DND-41 (cell line): ENCODE measurements around the gene PRTFDC1.
A peak's percentile ranks its signal among the peaks of the same experiment; 100 is the strongest.

Source experiments
- ATAC-seq: fragments of 200-7000 bp; cut with Tn5 transposase; 3 replicates; pipeline ENCODE4 v1.9.1; 2021; ENCODE audit warnings: low read depth; ENCODE audit not compliant: insufficient read depth
- DNase-seq: peaks from one replicate; pipeline ENCODE4 v3.0.0-alpha.2; 2020
- H2AFZ ChIP-seq: 2 replicates; pipeline ENCODE4 v1.6.0; 2012; ENCODE audit warnings: low read depth, low read length
- H3K27ac ChIP-seq: 2 replicates; pipeline ENCODE4 v1.5.1; 2012; ENCODE audit warnings: low read length, inconsistent platforms
- H3K27me3 ChIP-seq: fragments of 200-600 bp; sonication (generic); 2 replicates; pipeline ENCODE4 v1.6.0; 2012; ENCODE audit warnings: low read length, mild to moderate bottlenecking, inconsistent platforms; ENCODE audit not compliant: insufficient read depth, poor library complexity
- H3K36me3 ChIP-seq: 2 replicates; pipeline ENCODE4 v1.5.1; 2012; ENCODE audit warnings: low read length, inconsistent platforms; ENCODE audit not compliant: insufficient read depth
- H3K4me1 ChIP-seq: 2 replicates; pipeline ENCODE4 v1.5.1; 2012; ENCODE audit warnings: mild to moderate bottlenecking, low read length; ENCODE audit not compliant: insufficient read depth
- H3K4me2 ChIP-seq: 2 replicates; pipeline ENCODE4 v1.6.0; 2012; ENCODE audit warnings: mild to moderate bottlenecking, moderate library complexity, low read length, inconsistent platforms; ENCODE audit not compliant: insufficient read depth
- H3K4me3 ChIP-seq, 2 experiments: fragments of 200-600 bp in 1 of 2; shearing (Covaris generic) in 1 of 2; 2 replicates each; pipeline ENCODE4 v1.5.1; 2012 to 2016; ENCODE audit warnings: inconsistent platforms in 2 of 2, low read length in 2 of 2, mild to moderate bottlenecking in 2 of 2, low read depth in 1 of 2, moderate library complexity in 1 of 2
- H3K79me2 ChIP-seq: 2 replicates; pipeline ENCODE4 v1.6.0; 2012; ENCODE audit warnings: low read length, inconsistent platforms; ENCODE audit not compliant: insufficient read depth
- H3K9ac ChIP-seq: 2 replicates; pipeline ENCODE4 v1.6.0; 2012; ENCODE audit warnings: low read depth, mild to moderate bottlenecking, inconsistent platforms, low read length, moderate library complexity
- H3K9me3 ChIP-seq: 2 replicates; pipeline ENCODE4 v1.5.1; 2012; ENCODE audit warnings: low read length, moderate library complexity, mild to moderate bottlenecking, inconsistent platforms; ENCODE audit not compliant: insufficient read depth, severe bottlenecking
- H4K20me1 ChIP-seq: 2 replicates; pipeline ENCODE4 v1.6.0; 2012; ENCODE audit warnings: low read length; ENCODE audit not compliant: insufficient read depth
- EZH2 ChIP-seq: IDR thresholded peaks from 3 replicates; pipeline ENCODE4 v1.6.1; 2012; ENCODE audit warnings: borderline replicate concordance, low read depth, mild to moderate bottlenecking, moderate library complexity, low read length, inconsistent platforms; ENCODE audit not compliant: severe bottlenecking
- TF ChIP-seq, protein P1 (sequence below): IDR thresholded peaks from 2 replicates; pipeline ENCODE4 v1.5.1; 2012; ENCODE audit warnings: borderline replicate concordance, low read length, moderate library complexity, mild to moderate bottlenecking; ENCODE audit not compliant: poor library complexity, severe bottlenecking; ENCODE audit errors: extremely low read depth

The PRTFDC1 gene

DNA sequence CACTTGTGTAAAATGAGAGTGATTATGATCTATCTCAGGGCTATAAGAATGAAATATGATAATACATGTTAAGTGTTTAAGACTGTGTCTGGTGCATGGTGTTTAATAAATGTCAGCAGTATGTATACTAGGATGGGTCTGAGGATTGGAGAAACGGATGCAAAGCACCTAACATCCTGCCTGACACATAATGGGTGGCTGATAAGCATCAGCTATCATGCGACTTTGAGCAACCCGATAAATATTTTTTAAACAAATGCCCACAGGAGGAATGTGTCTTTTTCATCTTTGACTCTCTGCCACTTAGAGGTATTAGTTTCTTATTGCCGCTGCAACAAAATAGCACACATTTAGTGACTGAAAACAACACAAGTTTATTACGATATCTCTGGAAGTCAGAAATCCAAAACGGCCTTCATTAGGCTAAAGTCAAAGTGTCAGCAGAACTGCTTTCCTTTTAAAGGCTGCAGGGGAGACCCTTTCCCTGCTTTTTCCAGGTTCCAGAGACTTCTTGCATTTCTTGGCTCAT, 135.5 kb downstream of the PRTFDC1 start:
- H3K79me2 ChIP-seq: no peaks in the 10 kb centered on the region
- no peak overlapping the region for H3K4me2 ChIP-seq
- no peaks in the 10 kb centered on the region for H3K36me3 ChIP-seq
- no peak overlapping the region for H2AFZ ChIP-seq
- ATAC-seq (no peak), DNase-seq (no peak)
- no peaks in the 10 kb centered on the region for H3K9me3 ChIP-seq
- no peak overlapping the region for H3K9ac ChIP-seq
- no peak overlapping the region for H3K4me3 ChIP-seq
- H3K27me3 ChIP-seq: no peaks in the 10 kb centered on the region
- H4K20me1 ChIP-seq: no peaks in the 10 kb centered on the region
- no peak overlapping the region for H3K27ac ChIP-seq
- no peaks in the 10 kb centered on the region for H3K4me1 ChIP-seq
- TF ChIP-seq EZH2: no peak

- no peaks in the 10 kb centered on the region for H3K27me3 ChIP-seq
- ATAC-seq (peak; percentile 49; the same call in 1 of the 3 replicates), DNase-seq (no peak)
- H3K9ac ChIP-seq: no peak overlapping the region
- H3K9me3 ChIP-seq: no peaks in the 10 kb centered on the region
- H3K36me3 ChIP-seq: no peaks in the 10 kb centered on the region
- no peaks in the 10 kb centered on the region for H3K79me2 ChIP-seq
- TF ChIP-seq, protein P1, sequence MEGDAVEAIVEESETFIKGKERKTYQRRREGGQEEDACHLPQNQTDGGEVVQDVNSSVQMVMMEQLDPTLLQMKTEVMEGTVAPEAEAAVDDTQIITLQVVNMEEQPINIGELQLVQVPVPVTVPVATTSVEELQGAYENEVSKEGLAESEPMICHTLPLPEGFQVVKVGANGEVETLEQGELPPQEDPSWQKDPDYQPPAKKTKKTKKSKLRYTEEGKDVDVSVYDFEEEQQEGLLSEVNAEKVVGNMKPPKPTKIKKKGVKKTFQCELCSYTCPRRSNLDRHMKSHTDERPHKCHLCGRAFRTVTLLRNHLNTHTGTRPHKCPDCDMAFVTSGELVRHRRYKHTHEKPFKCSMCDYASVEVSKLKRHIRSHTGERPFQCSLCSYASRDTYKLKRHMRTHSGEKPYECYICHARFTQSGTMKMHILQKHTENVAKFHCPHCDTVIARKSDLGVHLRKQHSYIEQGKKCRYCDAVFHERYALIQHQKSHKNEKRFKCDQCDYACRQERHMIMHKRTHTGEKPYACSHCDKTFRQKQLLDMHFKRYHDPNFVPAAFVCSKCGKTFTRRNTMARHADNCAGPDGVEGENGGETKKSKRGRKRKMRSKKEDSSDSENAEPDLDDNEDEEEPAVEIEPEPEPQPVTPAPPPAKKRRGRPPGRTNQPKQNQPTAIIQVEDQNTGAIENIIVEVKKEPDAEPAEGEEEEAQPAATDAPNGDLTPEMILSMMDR: no peak
- no peak for TF ChIP-seq EZH2
- no peak overlapping the region for H3K4me3 ChIP-seq
- H3K27ac ChIP-seq: no peak overlapping the region
- no peaks in the 10 kb centered on the region for H3K4me1 ChIP-seq
- H4K20me1 ChIP-seq: no peaks in the 10 kb centered on the region
- H3K4me2 ChIP-seq: no peak overlapping the region
- H2AFZ ChIP-seq: no peak overlapping the region
These were observed 137.7 kb downstream of the PRTFDC1 start for GRCh38 chr10:24814568-24815313.

DNA sequence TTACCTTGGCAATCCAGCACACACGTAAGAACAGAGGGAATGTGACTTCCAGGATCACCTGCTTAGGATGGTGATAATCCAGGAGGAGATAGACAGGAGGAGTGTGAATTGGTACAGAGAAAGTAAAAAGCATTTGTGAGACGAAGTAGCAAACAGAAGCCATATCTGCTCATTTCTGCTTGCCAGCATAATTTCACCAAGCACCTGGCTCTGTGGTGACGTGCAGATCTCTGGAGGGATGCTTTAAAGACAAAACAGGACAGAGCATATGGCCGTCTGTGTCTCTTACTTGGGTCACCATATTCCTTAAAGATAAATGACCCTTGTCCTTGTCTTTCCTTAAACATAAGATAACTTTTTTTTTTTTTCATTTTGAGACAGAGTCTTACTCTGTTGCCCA, 138.6 kb downstream of the PRTFDC1 start:
- H3K4me3 ChIP-seq: no peak overlapping the region
- no peaks in the 10 kb centered on the region for H3K36me3 ChIP-seq
- ATAC-seq (no peak), DNase-seq (no peak)
- H3K79me2 ChIP-seq: no peaks in the 10 kb centered on the region
- H4K20me1 ChIP-seq: no peaks in the 10 kb centered on the region
- H3K4me1 ChIP-seq: no peaks in the 10 kb centered on the region
- H3K9ac ChIP-seq: no peak overlapping the region
- H3K27me3 ChIP-seq: no peaks in the 10 kb centered on the region
- H3K9me3 ChIP-seq: no peaks in the 10 kb centered on the region
- H2AFZ ChIP-seq: no peak overlapping the region
- no peak overlapping the region for H3K4me2 ChIP-seq
- no peak for TF ChIP-seq EZH2
- TF ChIP-seq, protein P1: no peak
- no peak overlapping the region for H3K27ac ChIP-seq

DNA sequence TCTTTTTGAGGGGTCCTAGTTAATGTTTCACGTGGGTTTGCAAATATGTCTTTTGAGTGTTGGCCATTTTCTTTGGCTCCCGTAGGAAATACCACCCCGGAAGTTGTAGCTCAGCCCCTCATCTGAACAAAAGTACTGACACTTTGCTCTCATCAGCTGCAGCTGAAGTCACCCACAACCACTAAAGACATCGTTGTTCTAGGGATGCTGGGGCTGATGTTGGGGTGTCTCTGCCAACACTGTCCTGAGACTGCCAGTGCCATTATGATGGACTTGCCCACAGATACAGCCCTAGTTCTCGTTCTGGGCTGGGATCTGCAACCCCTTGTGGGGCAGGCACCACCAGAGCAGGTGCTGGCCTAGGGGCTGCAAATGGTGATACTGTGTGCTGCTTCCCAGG, 146.1 kb downstream of the PRTFDC1 start:
- no peak overlapping the region for H3K27ac ChIP-seq
- no peak overlapping the region for H3K4me3 ChIP-seq
- no peaks in the 10 kb centered on the region for H3K36me3 ChIP-seq
- no peaks in the 10 kb centered on the region for H4K20me1 ChIP-seq
- H3K27me3 ChIP-seq: no peaks in the 10 kb centered on the region
- no peak overlapping the region for H3K4me2 ChIP-seq
- ATAC-seq (no peak), DNase-seq (no peak)
- H2AFZ ChIP-seq: no peak overlapping the region
- H3K9me3 ChIP-seq: no peaks in the 10 kb centered on the region
- no peak overlapping the region for H3K9ac ChIP-seq
- H3K4me1 ChIP-seq: no peaks in the 10 kb centered on the region
- H3K79me2 ChIP-seq: no peaks in the 10 kb centered on the region
- TF ChIP-seq EZH2: no peak
- TF ChIP-seq, protein P1: no peak
